EH (cell line): Measurements from ENCODE around the gene SLC39A11.

Experiments
- DNase-seq: peaks from one replicate; pipeline ENCODE4 v3.0.0-alpha.2; 2015; ENCODE audit warnings: low read depth

Gene SLC39A11

DNA sequence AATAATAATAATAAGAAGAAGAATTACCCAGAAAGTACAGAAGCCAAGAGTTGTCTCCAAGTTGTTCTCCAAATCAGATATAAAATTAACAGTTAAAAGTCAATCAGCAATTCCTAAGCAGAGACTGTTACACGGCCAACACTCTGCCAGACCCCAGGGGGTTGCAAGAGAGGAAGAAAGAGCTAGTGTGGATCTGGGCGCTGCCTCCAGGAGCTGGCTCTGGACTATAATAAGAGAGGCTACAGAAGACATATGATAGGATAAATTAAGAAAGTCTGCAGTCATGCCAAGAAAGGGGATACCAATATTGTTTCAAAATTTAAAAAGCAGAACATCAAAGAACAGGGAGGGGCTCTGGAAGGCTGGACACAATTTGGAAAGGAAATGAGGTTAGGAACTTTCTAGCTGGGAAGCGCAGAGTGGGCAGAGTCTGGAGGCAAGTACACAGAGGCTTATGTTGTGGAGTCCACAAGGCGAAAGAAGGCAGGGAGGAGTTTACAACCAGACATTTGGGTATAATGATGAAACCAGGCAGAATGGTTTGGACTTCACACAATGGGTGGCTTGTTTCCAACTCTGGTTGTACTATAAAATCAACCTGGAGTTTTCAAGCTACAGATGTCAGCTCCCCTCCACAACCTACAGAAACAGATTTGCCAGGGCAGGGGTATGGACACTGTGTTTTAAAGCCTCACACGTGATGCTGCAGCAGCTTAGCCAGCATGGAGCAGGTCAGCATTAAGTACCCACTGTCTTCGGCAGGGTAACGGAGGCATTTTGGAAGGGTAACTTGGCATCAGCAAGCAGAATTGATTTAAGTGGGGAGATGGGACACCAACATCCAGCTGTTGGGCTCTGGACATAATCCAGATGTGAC, 49.4 kb downstream of the SLC39A11 start:
- no peak for DNase-seq

DNA sequence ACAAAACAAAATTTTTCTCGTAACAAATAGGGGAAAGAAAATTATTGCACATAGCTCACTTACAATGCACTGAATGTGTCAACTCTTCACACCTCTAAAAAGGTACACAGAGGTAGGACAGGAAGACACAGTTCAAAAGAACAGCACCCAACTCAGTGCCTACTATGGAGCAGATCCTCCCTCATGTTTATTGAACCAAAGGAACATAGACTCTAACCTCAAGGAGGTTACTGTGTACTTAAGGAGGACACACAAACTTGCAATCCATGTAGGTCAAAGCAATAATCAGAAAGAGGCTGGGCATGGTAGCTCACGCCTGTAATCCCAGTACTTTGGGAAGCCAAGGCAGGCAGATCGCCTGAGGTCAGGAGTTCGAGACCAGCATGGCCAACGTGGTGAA, 50.3 kb downstream of the SLC39A11 start:
- no peak for DNase-seq

DNA sequence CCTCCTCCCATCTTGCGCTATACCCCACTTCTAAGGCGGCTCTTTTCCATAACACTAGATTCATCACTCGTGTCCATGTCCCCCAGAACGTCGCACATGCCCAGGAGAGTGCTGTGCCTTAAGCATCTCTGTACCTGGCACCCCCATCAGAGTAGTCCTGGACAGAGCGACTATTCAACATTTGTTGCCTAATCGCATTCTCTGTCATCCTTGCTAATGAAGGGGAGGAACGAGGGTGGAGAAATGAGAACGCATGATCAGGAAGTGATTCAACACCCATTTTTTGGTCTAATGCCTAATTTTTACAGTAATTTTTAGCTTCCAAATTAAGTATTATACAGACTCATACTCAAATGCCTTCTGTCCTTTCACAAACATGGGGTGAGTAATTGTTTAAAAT, 53.2 kb downstream of the SLC39A11 start:
- no peak for DNase-seq

DNA sequence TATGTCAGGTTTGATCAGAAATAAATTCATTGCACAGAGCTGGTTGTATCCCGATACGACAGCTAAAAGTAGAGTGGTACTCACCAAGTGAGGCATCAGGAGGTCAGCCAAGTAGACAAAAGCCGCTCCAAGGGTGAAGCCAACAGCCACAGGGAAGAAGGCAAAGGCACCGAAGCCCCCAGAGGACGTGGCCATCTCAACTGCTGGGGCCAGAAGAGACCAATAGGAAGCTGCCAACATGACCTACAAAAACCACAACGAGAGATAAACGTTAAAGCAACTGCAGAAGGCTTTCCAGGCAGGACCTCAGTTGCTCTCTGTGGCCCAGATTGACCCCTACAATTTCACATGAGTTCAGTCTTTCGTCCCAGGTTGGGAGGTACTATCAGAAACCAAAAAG, 61.0 kb downstream of the SLC39A11 start:
- no peak for DNase-seq

DNA sequence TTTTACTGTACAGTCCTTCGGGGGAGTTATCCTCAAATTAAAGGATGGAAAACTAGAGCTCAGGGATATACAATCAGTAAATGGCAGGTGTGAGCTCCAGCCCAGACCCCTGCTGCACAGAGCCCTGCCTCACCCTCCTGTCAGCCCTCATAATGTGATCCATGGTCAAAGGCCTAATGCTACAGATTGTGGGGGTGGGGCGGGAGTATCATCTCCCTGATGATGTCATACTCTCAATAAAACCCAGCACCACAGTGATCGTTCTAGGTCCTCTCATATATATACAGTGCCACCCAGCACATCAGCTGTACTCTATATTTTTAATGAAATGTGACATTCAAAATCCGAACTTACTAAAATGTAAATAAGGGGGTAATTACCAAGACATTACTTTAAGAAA, 61.5 kb downstream of the SLC39A11 start:
- no peak for DNase-seq

DNA sequence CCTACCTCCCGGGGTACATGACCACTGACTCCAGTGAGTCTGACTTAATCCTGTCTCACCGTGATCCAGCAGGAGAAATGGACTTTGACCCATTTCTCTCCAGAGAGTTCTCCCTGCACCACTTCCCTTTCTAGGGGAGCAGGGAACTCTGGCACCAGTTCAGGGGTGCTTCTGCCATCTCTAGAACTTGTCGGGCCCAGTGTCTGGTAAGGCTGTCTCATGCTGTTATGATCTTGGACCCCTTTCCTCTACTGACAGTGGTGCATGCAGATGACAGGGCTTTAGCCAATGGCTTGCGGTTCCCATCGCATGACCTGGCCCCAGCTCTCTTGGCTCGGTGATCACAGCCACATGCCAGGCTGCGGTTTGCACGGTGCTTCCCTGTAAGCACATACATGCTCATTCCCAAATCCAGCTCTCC, 62.0 kb downstream of the SLC39A11 start:
- peak; percentile 27 for DNase-seq

DNA sequence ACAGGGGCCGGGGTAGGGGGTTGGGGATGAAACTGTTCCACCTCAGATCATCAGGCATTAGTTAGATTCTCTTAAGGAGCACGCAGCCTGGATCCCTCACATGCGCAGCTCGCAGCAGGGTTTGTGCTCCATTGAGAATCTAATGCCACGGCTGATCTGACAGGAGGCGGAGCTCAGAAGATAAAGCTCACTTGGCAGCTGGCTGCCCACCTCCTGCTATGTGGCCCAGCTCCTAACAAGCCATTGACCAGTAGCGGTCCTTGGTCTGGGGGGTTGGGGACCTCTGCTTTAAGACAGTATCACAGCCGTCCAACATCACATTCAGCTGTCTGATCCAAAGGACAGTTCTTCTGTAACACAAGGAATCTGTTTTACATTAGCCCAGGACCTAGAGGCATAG, 62.5 kb downstream of the SLC39A11 start:
- no peak for DNase-seq

DNA sequence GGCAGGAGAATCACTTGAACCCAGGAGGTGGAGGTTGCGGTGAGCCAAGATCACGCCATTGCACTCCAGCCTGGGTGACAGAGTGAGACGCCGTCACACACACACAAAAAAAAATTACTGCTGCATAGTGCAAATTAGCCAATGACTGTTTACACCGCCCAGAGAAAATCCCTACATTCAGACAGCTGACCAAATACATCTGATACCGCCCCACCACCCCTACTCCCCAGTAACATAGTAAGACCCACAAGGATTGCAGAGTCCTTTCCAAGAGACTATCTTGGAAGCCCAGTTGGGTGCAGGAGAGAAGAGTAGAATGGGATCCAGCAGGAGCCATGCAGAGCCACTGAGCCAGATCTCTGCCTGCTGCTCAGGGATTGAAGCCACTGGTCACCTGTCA, 63.5 kb downstream of the SLC39A11 start:
- no peak for DNase-seq

DNA sequence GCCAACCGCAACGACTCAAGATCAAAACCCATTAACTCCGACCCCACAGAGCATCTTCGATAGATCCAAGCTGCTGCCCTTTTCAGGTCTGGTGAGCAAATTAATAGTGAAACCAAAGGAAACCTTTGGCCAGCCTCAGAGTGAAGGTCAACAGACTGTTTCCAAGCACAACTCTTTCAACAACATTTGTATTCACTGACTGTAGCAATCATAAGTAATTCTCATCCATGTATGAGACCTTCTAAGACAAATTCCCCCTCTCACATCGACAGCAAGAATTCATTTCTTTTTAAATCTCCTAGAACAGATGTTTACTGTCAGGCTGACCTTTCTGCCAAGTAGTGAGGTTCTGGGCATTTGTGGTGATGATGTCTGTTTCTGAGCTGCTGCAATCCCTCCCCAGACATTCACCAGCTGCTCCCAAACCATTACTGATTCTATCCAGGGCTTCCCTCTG, 64.2 kb downstream of the SLC39A11 start:
- no peak for DNase-seq

DNA sequence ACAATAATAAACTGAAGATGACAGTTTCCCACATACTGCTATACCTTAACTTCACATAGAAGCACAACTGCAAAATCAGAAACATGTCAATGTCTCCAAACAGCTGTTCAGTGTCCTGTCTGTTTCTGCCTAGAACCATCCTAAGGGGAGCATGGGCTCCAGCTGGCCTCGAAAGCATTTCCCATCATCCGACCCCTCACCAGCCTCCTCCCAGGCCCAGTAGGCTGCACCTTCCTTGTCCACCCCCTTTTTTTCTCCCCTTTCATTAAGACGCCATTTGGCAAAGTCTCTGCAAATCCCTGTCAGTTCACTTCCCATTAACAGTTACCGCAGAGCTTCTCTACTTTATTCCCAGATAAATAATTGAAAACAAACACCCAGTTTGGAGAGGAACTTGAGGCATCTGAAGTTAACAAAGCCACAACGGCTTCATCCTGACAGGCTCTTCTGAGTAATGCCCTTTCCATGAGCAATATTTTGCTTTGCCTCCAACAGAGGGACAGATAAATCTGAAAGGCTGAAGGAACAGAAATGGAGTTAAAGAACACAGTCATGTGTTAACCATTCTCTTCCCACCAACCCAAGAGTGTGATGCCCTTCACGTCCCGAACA, 65.3 kb downstream of the SLC39A11 start:
- peak; percentile 72 for DNase-seq

DNA sequence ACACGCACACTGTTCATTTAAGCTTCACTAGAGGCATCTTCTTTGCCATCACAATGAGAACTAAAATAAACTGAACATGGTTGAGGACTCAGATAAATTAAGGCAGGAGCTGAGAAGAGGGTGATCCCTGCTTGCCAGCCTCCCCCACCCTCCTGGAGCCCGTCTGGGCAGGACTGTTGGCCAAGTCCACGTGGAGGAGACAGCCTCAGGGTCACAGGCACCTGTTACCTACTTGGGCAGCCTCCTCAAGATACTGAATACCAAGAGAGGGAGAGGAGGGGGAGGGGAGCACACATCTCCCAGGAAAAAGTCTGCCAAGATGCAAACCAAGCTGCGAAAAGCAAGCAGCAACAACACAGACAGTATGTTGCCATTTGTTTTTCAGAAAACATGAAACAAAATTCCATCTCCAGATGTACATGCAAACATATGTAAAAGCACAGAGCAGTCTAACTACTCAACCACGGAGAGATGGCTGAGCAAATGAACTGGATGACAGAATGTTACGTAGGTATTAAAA, 67.4 kb downstream of the SLC39A11 start:
- no peak for DNase-seq

DNA sequence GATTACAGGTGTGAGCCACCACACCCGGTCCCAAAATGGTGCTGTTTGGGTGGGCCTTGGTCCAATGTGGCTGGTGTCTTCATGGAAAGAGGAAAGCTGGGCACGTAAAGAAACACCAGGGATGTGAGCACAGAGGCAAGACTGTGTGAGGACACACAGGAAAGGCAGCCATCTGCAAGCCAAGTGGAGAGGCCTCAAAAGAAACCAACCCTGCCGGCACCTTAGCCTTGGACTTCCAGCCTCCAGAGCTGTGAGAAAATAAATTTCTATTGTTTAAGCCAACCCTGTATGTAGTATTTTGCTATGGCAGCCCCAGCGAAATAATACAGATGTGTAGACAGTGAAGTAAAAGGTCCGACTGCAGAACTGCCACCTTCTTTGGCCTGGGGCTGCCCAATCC, 68.7 kb downstream of the SLC39A11 start:
- no peak for DNase-seq

DNA sequence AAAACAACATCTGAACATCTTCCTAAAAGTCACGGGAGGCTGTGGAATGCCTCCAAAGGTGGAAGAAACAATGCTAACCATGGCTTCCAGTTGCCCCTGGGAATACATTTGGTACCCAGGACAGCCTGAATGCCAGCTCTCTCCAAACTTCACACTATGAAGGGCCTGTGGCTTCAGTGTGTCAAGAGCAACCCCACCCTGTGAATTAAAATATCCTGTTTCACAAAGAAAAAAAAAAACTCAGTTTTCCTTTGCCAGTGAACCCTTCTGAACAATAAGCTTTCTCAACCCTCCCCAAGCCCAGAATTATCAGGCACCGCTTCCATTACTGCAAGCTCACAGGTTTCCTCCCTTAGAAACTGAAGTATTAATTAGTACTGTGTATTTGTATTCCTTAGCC, 69.8 kb downstream of the SLC39A11 start:
- no peak for DNase-seq

DNA sequence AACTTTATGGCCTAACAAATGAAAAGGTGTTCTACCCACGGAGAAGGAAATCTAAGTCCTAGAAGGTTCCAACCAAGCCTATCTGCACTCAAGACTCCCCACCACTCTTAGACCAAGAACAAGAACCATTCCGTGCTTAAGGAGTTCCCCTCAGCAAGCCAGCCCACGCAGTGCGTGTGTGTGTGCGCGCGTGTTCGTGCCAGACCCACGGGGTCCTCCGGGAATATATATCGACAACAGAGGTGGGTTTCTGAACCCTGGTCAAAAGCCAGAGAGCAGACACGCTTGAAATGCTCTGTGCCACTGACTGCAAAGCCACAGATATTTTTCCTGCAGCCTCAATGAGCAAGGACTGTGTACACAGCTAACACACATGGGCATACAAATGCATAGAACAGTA, 70.7 kb downstream of the SLC39A11 start:
- DNase-seq = no peak

DNA sequence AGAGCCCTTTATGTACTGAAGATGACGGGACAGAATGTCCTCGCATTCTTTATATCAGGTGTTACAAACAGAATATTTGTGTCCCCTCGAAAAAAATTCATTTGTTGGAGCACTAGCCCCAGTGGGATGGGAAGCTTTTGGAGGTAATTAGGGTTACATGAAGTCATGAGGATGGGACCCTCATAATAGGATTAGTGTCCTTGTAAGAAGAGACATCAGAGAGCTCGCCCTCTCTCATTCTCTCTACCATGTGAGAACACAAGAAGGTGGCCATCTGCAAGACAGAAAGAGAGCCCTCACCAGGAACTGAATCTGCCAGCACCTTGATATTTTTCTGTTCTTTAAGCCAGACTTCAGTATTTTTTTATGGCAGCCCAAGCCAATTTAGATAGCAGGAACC, 72.4 kb downstream of the SLC39A11 start:
- no peak for DNase-seq

DNA sequence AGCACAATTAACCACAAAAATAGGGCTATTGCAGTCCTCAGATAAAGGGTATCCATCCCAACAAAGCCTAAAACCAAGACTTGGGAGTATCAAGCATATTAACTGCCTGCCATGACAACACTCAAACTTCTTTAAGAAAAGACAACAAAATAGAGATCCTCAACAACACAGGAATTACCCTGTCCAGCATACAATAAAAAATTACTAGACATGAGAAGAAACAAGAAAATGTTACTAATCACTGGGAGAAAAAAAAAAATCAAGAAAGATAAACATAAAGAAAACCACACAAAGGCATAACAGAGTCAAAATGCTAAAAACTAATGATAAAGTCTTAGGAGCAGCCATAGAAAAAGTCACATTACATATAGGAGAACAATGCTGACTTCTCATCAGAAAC, 73.9 kb downstream of the SLC39A11 start:
- DNase-seq = no peak

DNA sequence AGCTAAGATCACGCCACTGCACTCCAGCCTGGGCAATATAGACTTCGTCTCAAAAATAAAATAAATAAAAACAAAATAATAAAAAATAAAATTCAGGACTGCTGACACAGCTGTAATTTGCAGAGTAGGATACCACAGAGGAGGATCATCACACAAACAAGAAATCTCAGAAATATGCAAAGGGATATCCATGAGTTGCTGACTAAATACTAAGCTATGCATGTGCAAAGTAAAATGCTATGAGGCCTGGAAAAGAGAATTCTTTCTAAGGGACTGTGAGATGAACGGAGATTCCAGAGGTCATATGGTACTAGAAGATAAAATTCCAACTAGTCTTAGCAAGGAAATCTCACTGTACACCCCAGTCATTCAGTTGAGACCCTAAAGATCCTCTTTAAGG, 74.8 kb downstream of the SLC39A11 start:
- peak; percentile 89 for DNase-seq

DNA sequence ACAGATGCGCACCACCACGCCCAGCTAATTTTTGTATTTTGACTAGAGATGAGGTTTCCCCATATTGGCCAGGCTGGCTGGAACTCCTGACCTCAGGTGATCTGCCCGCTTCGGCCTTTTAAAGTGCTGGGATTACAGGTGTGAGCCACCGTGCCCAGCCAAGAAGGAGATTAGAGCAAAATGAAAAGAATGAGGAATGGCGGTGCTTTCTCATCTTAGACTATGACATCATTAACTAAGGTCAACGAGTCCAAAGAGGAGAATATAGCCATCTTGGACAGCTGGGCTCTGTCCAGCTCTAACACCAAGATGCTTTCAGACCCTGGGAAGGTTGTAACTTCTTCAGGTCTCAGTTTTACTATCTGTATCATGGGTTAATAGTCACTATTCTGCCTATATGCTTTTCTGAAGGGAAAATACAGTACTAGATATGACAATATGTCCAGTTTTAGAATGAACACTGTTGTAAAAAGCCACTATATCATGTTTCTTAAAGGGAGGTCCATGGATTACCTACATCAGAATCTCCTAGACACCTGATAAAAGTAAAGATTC, 76.7 kb downstream of the SLC39A11 start:
- no peak for DNase-seq

DNA sequence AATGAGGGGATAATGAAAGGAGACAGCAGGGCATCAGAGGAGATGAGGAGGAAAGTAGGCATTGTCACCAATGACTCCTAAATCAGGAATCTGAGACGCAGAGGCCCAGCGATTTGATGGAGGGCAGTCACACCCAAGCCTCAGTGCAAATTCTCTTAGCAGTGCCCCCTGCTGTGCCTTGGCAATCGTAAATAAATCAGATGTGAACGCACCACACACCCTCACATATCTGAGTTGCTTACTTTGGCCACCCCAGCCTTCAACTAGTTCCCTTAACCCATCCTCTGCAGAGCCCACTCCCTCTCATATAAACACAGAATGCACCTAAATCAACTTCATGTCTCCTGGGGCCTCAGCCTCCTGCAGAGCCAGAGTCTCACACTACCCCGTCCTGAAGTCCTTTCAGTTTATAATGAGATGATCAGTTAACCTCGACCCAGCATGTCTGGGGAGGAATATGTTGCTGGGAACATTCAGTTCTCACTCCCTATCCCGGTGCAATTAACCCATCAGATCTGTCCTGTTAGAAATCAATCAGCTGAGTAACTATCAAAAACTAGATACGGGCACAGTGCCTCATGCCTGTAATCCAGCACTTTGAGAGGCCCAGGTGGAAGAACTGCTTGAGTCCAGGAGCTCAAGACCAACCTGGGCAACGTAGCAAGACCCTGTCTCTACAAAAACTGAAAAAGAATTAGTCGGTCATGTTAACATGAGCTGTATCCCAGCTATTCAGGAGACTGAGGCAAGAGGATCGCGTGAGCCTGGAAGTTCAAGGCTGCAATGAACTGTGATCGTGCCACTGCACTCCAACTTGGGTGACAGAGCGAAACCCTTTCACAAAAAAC, 78.4 kb downstream of the SLC39A11 start:
- DNase-seq = peak; percentile 77

DNA sequence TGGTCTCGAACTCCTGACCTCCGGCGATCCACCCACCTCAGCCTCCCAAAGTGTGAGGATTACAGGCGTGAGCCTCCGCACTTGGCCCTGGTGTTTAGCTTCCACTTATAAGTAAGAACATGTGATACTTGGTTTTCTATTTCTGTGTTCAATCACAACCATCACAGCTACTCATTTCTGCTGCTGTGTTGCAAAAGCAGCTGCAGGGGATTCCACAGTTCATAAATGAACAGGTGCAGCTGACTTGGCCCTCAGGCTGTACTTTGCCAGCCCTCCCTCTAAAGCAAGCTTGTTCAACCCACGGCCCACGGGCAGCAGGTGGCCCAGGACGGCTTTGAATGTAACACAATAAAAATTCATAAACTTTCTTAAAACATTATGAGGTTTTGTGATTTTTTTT, 79.2 kb downstream of the SLC39A11 start:
- no peak for DNase-seq

DNA sequence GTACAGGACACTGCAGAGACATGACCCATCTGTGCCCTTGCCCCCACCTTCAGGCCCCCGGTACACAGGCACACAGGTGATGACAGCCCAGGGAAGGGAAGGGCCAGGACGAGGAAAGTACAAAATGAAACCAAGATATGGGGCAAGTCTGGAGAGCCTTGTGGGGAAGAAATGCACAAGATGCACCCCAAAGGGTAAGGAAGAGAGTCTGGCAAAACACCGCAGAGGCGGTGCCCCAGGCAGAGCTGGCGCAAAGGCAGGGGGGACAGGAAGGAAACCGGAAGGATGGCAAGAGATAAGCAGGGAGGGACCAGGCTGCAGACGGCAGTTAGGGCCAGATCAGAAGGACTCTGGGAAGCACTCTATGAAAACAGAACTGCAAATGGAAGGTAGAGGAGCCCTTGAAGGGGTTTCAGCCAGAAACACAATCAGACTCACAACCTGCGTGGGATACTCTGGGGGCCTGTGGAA, 81.4 kb downstream of the SLC39A11 start:
- DNase-seq = no peak

DNA sequence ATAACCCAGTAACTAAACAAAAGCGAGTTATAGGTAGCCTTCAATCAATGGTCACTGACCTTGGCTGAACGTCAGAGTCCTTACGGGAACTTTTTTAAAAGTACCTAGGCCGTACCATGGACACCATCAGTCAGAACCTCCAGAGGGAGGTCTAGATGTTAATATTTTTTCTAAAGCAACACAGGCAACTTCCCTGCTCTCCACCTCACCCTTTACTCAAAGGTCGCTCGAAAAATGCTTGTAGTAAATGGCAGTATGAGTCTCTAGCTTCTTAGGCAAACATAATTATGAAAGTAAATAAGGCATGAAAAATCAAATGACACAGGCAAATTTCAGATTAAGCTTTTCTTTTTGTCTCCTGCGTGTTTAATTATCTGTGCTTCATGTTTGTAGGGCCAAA, 82.1 kb downstream of the SLC39A11 start:
- DNase-seq = no peak
